HG03442 (cell line): Measurements from ENCODE around the gene MTG2.

Source experiments
- ATAC-seq: cut with Tn5 transposase; IDR thresholded peaks from one replicate; pipeline ENCODE4 v1.9.1; 2021; ENCODE audit warnings: mild to moderate bottlenecking, moderate library complexity; ENCODE audit not compliant: unreplicated experiment

The MTG2 gene

DNA sequence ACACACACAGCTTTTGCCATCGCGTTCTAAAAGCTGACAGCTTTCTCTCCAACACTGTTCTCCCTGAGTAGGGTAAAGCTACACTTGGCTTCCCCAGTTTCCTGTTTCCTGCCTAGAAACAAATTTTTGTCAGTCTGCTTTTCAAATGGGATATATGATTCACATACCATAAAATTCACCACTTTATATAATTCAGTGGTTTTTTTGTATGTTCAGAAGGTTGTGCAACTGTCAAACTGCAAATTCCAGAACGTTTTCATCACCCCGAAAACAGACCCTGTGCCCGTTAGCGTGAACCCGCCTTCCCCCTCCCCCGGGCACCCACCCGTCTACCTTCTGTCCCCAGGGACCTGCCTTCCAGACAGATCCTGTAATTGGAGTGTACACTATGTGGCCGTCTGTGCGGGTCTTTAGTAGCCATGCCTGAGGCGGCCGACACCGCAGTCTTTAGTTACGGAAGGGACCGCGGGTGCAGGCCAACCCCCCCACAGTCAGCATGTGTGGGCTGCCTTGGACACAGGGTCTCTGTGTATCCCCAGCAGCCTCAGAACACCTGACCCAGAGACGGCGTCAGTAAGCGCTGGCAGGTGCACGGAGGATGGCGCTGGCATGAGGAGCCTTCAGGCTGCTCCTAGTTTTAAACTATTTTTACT lies 20.7 kb downstream of the MTG2 start:
- no peak for ATAC-seq

DNA sequence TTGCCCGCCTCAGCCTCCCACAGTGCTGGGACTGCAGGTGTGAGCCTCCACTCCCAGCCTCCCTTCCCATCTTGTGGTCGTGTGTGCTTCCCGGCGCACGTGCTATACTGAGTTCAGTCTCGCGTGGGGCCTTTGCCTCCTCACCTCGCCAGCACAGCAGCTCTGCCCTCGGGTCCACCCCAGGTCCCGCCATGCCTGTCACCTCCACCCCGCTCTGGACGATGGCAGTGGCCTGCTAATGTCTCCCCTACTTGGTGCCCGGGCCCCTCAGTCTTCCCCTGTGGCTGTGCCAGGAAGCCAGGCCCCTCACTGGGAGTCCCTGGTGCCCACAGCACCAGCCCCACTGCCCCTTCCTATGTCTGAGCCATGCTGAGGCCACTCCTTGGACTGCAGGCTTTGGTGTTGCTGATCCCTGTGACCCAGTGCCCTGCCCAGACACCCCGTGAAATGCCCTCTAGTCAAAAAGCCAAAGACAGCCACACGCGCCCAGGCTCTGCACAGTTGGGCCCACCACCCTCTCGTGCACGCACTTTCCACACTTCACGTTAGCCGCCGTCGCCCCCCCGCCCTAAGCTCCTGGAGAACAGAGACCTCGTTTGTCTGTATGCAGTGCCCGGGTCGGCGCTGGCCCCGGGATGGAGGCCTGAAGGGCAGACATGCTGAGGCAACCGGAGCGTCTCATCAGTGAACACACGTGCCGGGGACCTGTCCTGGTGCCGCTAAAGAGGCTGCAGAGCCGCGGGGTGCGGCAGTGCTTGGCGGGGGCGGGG lies 23.0 kb downstream of the MTG2 start:
- no peak for ATAC-seq

DNA sequence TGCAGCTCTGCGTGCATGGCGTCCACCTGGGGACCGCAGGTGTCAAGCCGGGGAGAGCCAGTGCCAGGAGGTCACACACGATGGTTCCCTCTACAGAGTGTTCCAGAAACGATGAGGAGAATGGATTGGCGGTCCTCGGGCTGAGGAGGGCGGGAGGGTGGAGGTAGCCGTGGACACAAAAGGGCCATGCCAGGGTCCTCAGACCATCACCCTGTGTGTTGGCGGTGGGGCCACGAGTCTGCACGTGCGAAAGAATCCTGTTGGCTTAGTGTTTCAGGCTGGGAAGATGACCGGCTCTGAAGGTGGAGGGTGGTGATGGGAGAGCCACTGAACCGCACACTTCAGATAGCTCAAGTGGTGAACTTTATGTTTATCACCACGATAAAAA lies 23.6 kb downstream of the MTG2 start:
- no peak for ATAC-seq

DNA sequence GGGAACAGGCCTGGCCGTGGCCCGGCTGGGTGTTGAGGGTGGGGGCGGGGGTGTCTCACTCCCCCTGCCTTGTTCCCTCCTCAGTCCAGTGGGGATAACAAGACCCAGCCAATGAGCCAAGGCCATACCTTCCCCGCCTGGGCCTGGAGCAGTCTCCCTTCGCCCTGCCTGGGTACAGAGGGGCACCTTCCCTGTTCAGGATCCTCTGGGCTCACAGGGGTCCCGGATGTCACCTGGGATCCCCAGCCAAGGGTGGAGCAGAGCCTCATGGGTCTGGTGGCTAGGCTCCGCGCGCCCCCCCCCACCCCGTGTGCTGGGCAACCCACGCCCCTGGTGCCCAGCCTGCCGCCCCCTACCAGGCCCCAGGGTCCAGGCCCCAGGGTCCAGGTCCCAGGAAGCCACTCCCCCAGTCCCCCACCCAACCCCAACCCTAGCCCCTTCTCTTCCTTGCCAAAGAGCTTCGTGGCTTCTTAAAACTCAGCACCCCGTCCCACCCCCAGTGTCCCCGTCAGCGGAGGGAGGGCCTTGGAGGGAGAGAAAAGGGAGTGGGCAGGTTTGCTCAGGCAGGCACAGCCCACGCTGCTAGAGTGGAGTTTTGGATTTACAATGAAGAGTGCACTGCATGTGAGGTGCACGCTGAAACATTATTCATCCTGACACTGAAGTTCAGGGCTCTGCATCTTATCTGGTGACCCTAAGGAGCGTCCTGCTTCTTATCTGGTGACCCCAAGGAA lies 25.4 kb downstream of the MTG2 start:
- no peak for ATAC-seq

DNA sequence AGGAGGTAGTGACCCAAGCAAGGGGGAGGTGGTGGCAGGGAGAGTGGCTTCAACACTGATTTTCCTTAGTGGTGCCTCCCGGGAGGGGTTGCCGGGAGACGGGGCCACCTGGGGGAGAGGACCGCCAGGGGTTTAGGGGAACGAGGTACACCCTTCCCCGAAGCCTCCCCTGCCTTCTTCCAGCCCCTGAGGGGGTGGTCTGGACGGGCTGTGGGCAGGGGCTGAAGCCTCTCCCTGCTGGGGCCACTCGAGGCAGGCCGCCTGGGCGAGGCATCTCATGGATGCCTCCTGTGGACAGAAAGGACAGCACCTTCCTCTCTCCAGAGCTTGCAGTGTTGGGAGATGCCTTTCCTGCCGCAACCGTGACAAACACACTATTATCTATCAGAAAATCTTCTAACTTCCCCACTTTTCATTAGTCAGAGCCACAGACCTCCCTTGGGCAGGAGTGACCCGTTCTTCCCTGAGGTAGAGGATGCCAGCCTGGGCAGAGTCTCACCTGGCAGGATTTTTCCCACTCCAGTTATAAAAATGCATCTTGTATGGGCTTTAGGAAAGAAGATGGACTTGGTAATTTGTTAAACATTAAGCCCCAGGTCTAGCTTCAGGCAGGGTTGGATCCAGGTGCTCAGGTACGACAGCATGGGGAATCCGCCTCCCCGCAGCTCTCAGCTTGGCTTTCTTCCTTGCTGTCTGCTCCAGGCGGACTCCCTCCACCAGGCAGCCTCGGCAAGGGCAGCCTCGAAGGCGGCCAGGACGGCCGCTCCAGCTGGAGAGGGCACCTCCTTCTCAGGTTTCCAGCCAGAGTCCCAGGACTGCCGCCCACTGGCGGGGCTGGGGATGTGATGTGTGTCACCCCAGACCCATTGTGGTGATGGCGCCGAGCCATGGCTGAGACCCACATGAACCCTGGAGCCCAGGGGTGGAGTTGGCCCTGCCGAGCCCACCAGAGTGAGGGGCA lies 26.2 kb downstream of the MTG2 start:
- ATAC-seq, result no peak

DNA sequence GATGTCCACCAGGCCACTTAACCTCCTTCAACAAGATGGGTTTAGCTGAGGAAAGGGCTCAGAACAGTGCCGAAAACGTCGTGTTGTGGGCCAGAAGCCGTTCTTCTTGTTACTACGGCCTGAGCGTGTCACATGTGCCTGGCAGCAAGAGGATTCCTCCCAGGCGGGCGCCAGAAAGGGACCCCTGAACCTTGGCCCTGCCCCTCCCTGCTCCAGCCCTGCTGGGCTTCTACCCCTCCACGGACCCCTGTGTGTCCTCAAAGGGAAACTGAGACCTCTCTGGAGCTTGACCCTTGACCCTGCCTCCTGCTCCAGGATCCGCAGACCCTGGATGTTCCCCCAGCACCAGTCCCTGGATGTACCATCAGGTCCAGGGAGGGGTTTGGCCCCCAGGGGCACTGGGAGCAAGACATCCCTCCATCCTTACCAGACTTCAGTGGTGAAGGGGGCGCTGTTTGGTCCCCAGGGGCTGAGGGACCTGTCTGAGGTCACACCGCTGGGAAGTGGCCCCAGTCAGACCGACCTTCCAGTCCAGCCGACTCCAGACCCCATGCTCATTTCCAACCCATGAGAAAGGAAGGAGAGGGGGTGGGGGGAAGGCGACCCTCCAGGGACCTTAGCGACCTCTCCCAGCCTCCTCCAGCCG lies 27.1 kb downstream of the MTG2 start:
- ATAC-seq, result no peak

DNA sequence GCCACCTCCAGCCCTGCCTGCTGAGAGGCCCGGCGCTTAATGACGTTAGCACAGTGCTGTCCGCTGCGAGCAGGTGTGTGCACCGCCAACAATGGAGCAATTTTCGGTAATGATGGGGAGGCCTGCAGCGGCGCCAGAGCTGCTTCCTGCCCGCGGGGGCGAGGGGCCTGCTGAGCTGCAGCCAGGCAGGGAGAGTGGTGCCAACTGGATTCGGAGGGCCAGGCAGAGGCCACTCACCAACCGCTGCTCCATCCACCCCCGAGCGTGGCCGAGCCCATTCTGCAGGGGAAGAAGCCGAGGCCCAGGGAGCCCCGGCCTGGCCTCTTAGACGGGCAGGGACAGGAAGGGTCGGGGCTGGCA lies 27.6 kb downstream of the MTG2 start:
- ATAC-seq, result no peak

DNA sequence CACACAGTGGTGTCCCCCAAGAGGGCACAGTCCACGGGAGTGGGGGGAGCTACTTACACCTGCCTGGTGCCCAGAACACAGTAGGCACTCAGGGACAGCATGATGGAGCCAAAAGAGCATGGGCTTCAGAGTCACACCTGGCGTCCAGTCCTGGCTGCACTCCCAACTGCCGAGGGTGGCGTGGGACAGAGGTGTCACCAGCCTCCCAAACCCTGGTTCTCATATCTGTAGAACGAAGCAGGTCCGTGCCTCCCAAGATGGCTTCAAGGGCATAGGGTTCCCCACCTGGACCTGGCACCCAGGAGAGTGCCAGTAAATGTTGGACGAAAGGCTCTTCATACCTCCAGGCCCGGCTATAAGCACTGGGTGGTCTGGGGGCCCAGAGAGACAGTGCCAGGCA lies 28.4 kb downstream of the MTG2 start:
- no peak for ATAC-seq

DNA sequence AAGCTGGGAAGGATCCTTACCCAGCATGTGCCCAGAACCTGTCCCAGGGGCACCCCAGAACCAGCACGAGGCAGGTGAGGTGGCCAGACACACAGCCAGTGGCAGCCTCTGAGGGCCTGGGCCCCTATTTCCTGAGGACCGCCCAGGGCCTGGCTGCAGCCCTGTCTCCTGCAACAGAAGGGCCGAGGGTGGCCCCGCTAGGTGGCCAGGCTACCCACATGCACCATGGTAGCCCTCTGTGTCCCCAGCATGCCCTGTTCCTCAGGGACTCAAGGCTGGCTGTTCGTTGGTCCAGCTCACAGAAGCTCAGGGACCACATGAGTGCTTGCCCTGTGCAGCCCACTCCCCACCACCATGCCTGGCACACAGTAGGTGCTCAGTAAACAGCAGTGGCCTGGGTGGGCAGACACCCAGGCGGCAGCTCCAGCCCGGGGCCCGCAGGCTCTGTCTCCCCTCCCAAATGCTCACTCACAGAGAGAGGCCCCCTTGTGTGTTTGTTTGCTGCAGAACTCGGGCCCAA lies 29.0 kb downstream of the MTG2 start:
- ATAC-seq, result no peak

DNA sequence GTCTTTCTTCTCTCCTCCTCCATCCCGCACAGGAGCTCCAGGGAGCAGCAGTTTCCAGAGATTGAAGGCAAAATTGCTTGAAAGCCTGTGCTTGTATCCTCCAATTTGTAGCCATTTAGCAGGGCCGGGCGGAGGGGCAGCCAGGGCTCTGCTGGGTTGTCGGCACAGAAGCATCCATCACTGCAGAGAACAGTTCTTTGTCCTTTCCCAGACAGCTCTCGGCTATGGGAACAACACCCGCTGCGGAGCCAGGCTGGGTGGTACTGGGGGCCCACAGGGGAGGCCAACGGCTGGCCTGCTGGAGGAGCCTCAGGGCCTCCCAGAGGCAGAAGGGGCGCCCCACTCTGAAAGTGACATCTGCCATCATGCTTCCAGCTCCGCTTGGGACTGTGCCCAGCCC lies 29.5 kb downstream of the MTG2 start:
- no peak for ATAC-seq

DNA sequence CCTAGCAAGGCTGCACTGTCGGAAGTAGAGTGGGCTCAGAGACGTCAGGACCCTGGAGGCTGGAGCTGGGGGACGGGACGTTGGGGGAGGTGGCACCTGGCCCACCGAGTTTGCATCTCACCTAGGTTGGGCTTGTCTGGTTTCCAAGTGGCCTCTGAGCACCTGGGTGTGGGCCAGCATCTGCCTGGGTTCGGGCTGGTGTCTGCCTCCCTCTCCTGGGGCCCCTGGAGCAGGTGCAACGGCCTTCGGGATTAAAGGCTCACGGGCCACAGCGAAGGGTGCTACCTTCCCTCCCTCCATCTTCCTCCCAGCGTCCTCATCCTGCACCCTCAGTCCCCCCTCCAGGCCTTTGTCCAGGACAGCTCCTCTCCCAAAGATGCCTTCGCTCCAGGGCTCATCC lies 31.2 kb downstream of the MTG2 start:
- ATAC-seq, result no peak

DNA sequence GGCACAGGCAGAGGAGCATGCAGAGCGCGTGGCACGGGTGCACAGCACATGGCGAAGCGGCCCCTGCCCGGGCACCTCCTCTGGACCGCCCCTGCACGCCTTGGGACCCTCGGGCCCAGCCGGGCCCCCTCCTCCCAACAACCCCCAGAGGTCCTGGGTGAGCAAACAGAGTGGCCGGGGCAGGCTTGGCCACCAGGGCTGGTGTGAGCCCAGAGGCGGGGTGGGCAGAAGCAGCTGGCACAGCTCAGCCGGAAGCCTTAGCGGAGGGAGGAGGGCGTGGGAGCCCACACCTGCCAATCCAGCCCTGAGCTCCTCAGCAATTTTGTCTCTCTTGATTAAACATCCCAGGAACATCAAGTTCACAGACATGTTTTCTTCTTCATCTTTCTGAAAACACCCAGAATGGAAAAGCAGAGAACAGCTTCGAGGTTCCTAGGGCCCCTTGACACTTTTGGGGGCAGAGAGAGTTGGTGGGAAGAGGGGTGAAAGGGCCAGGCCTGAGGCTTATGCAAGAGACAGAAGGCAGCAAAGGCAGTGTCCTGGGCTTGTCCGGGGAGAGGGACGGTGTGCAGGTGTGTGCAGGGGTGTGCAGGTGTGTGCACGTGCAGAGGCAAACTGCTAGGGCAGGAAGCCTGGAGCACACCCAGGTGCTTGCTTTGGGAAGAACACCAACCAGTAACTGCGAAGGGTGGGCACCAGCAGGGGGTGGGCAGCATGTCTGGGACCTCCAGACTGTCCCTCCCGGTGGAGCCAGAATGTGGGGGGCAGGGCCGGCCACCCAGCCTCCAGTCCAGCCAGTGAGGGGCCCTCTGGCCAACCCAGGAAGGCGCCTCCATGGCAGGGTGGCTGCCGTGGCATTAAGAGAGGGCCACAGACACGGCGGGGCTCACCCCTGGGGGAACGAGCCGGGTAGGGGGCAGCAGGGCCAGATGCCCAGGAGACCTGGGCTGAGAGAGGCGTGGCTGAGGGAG lies 32.5 kb downstream of the MTG2 start:
- ATAC-seq, result no peak

DNA sequence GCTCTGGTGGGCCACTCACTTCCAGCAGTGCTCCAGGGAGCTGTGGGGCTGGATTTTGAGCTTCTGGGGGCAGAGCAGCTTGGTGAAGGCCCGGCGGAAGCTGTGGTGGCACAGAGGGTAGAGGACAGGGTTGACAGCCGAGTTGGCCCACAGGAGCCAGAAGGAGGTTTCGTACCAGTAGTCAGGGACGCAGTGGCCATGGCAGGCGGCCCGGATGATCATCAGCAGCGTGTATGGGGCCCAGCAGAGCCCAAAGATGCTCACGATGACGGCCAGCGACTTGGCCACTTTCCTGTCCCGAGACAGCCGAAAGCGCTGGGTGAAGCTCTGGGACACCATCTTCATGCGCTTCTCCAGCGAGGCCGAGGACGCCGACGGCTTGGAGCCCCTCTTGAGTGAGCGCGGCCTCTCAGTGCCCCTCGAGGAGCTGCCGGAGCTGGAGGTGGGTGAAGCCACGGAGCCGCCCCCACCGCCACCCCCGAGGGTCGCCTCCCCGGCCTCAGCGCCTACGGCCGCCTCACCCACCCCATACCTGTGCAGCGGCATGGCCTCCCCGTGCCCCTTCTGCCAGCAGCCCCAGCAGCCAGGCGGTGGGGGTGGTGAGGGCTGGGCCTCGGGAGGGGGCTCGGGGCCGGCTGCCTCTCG lies 33.3 kb downstream of the MTG2 start:
- no peak for ATAC-seq

DNA sequence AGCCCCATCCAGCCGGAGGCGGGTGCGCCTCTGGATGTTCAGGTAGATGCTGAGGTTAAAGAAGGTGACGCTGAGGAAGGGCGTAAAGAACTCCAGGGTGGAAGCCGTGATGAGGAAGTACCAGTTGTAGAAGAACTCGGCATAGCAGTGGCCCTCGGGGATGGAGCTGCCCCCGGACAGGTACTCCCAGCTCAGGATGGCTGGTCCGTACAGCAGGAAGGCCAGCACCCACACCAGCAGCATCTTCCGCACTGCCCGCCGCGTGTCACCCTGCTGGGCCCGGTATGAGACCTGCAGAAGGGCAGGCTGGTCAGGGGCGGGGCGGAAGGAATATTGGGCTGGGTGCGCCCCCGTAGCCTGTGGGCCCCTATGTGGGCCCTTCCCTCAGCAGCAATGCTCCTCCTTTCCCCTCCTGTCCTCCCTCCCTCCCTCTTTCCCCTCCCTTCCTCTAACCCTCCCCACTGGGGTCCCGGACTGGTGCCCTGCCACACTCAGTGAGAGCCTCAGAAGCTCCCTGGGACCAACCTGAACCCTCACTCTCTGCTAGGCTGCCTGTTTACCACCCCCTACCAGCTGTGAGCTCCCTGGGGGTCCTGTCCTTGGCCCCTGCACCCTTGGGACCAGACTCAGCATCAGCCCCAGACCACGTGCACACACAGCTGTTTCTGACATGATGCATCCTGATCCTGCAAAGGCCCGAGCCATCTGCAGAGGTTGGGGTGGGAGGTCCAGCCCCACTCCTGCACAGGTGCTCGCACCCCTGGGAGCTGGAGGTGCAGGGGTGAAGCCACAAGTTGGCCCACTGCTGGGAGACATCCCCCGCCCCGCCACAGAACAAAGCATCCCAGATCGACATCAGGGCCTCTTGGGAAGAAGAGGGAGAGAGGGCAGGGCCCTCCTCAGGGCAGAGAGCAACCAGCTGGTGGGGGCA lies 34.1 kb downstream of the MTG2 start:
- no peak for ATAC-seq

DNA sequence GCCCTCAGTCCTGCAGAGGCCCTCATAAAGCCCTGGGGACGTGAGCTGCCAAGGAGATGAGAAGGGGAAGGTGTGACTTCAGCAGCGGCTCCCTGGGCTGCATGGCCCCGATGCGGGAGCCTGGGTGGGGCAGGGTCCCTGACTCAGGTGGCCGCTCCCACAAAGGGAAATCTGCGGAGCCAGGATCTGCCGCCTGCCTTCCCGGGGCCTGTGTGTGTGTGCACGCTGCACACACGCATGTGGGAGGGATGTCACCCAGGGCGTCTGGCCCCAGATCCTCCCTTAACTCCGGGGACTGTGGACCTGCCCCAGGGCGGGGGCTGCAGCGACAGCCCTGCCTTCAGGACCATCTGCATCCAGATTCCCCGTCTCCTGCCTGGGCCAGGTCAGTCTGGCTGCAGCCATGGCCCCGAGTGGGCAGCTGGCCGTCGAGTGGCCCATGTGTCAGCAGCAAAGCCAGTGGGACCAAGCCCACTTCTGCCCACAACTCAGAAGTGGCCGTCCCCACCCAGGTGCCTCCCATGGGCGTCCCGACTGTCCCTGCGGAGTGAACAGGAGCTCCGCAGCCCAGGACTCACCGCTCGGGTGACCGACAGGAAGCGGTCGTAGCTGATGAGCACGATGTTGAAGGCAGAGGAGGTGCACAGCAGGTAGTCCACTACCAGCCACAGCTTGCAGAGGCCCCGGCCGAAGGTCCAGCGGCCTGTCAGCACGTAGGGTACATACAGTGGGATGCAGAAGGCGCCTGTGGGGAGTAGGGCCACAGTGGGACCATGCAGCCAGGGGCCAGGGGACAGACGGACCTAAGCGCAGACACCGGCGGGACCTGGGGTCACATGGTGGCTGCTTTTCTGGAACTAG lies 35.3 kb downstream of the MTG2 start:
- no peak for ATAC-seq

DNA sequence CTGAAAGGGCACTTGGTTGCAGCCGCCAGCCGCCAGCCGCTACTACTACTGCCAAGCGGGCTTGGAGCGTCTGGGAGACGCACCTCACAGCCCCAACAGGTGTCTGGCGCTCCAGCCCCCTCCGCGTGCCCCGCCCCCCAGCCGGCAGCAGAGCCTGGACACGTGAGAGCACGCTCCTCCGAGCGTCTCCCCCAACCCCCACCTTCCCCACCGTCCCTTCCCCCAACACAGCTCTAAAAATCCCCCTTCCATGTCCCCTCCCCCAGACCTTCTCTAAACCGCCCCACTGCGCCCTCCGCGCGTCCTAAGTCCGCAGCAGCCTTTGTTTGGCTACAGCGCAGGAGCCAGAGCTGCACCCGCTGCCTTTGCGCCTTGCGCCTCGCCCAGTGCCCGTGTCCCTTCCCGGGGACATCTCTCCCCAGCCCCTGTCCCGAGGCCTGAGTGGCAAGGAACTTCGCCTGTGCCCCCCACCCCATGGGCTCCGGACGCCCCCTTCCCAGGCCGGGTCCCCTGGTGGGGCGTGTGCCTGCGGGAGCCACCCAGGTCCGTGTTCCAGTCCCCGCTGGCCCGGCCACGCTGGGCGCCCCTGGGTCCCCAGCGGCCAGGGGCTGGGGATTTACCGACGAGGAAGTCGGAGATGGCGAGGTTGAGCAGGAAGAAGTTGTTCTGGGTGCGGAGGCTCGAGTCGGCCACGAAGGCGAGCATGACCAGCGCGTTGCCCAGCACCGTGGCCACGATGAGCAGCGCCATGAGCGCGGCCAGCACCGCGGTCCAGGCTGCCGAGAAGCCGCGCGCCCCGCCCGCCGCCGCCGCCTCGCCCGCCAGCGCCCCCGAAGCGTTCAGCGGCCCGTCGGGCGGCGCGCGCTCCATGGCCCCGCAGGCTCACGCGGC lies 36.5 kb downstream of the MTG2 start:
- ATAC-seq, result no peak
